ENCODE measurements around the gene NFATC1. TPM values are rescaled to one million over a fixed set of nuclear protein-coding genes. Genes with fewer than 3 reads are reported as not detected.

Gene NFATC1
- total RNA-seq, 4 donors from 2014 or later: 5.3 to 19.1 (median 11.8) TPM

- WGBS, 2 donors (ENCODE audit: low coverage in 1 of 2): 86% methylated on average over 31 of the region's 31 CpGs; no CpG with 5 or more reads in 1 of the 2 donors
Measured at GRCh38 chr18:79548986-79549637, 153.4 kb downstream of the NFATC1 start.

GRCh38 chr18:79549638-79550000 is 153.9 kb downstream of the NFATC1 start:
- no peak for DNase-seq
- WGBS, 2 donors (ENCODE audit: low coverage in 1 of 2): 89% methylated on average over 16 of the region's 20 CpGs; no CpG with 5 or more reads in 1 of the 2 donors
- Histone ChIP-seq H3K27me3 (peaks cover 8% of the 10 kb centered on the region), H3K4me3 (no peak overlapping the region), H3K4me1 (no peaks in the 10 kb centered on the region), H3K36me3 (no peaks in the 10 kb centered on the region), H3K27ac (no peak overlapping the region), H3K9me3 (no peaks in the 10 kb centered on the region)
- no peak for TF ChIP-seq EP300 (IDR thresholded peaks at IDR 0.05; ENCODE audit: low read depth)
- no peak for TF ChIP-seq POLR2A (IDR thresholded peaks at IDR 0.05)
- TF ChIP-seq CTCF (IDR thresholded peaks at IDR 0.05): no peak
- TF ChIP-seq POLR2AphosphoS5 (IDR thresholded peaks at IDR 0.05): no peak
- in situ Hi-C loops (cut with MboI; ENCODE audit: low pct_ligation_motif_present in 1 of 4, low pct_unique_long_range_greater_than_20kb in 1 of 4, low sequenced_read_pairs in 3 of 4): no loop called here
- intact Hi-C loops (cut with DNase I; ENCODE audit: low total_unique reads): no loop called here

More at GRCh38 chr18:79548986-79549637, 153.4 kb downstream of the NFATC1 start:
- Histone ChIP-seq H3K4me3 (no peak overlapping the region), H3K27me3 (peaks cover 8% of the 10 kb centered on the region), H3K27ac (no peak overlapping the region), H3K36me3 (no peaks in the 10 kb centered on the region), H3K4me1 (no peaks in the 10 kb centered on the region), H3K9me3 (no peaks in the 10 kb centered on the region)
- in situ Hi-C loops (cut with MboI; ENCODE audit: low pct_ligation_motif_present in 1 of 4, low pct_unique_long_range_greater_than_20kb in 1 of 4, low sequenced_read_pairs in 3 of 4) (no loop called here), intact Hi-C loops (cut with DNase I; ENCODE audit: low total_unique reads) (no loop called here)
- no peak for DNase-seq
- TF ChIP-seq POLR2AphosphoS5 (IDR thresholded peaks at IDR 0.05) (no peak), POLR2A (IDR thresholded peaks at IDR 0.05) (no peak), CTCF (IDR thresholded peaks at IDR 0.05) (no peak), EP300 (IDR thresholded peaks at IDR 0.05; ENCODE audit: low read depth) (no peak)

- Histone ChIP-seq H3K27me3 (peaks cover 8% of the 10 kb centered on the region), H3K27ac (no peak overlapping the region), H3K9me3 (no peaks in the 10 kb centered on the region), H3K4me3 (no peak overlapping the region), H3K36me3 (no peaks in the 10 kb centered on the region), H3K4me1 (no peaks in the 10 kb centered on the region)
- 82% methylated on average over 20 of the region's 20 CpGs; no CpG with 5 or more reads in 1 of the 2 donors for WGBS, 2 donors (ENCODE audit: low coverage in 1 of 2)
- no peak for TF ChIP-seq POLR2AphosphoS5 (IDR thresholded peaks at IDR 0.05)
- no peak for TF ChIP-seq POLR2A (IDR thresholded peaks at IDR 0.05)
- TF ChIP-seq EP300 (IDR thresholded peaks at IDR 0.05; ENCODE audit: low read depth): no peak
- TF ChIP-seq CTCF (IDR thresholded peaks at IDR 0.05): no peak
- in situ Hi-C loops (cut with MboI; ENCODE audit: low pct_ligation_motif_present in 1 of 4, low pct_unique_long_range_greater_than_20kb in 1 of 4, low sequenced_read_pairs in 3 of 4) (no loop called here), intact Hi-C loops (cut with DNase I; ENCODE audit: low total_unique reads) (no loop called here)
- no peak for DNase-seq
Measured at GRCh38 chr18:79552140-79552631, 156.5 kb downstream of the NFATC1 start.

- peaks cover 5% of the 10 kb centered on the region for H3K27me3 ChIP-seq
- 87% methylated on average over 25 of the region's 25 CpGs; no CpG with 5 or more reads in 1 of the 2 donors for WGBS, 2 donors (ENCODE audit: low coverage in 1 of 2)
- no peaks in the 10 kb centered on the region for H3K9me3 ChIP-seq
- no peaks in the 10 kb centered on the region for H3K4me1 ChIP-seq
- DNase-seq: no peak
- H3K36me3 ChIP-seq: no peaks in the 10 kb centered on the region
- no peak for TF ChIP-seq EP300 (IDR thresholded peaks at IDR 0.05; ENCODE audit: low read depth)
- no peak for TF ChIP-seq CTCF (IDR thresholded peaks at IDR 0.05)
- no peak for TF ChIP-seq POLR2AphosphoS5 (IDR thresholded peaks at IDR 0.05)
- TF ChIP-seq POLR2A (IDR thresholded peaks at IDR 0.05): no peak
- intact Hi-C loops (cut with DNase I; ENCODE audit: low total_unique reads): no loop called here
- no peak overlapping the region for H3K4me3 ChIP-seq
- in situ Hi-C loops (cut with MboI; ENCODE audit: low pct_ligation_motif_present in 1 of 4, low pct_unique_long_range_greater_than_20kb in 1 of 4, low sequenced_read_pairs in 3 of 4): no loop called here
- H3K27ac ChIP-seq: no peak overlapping the region
Measured at GRCh38 chr18:79552696-79553095, 157.0 kb downstream of the NFATC1 start.

Data from transverse colon (tissue), 4 donors.